GM23338 (cell line): ENCODE results near the gene NPHS2.

Experiments used
- CREB1 ChIP-seq: fragments of 250-450 bp; sonication (Bioruptor Pico); IDR thresholded peaks from 2 replicates; pipeline ENCODE4 v1.5.0; 2020; ENCODE audit warnings: low read depth, mild to moderate bottlenecking, moderate library complexity
- EZH2 ChIP-seq: fragments of 200-600 bp; sonication (generic); IDR thresholded peaks from one replicate; pipeline ENCODE4 v1.8.0; 2017; ENCODE audit warnings: antibody characterized with exemption, mild to moderate bottlenecking, low read depth; ENCODE audit not compliant: unreplicated experiment
- EZH2phosphoT487 ChIP-seq: fragments of 200-600 bp; sonication (generic); IDR thresholded peaks from one replicate; pipeline ENCODE4 v1.8.1; 2018; ENCODE audit warnings: antibody characterized with exemption; ENCODE audit not compliant: unreplicated experiment
- NANOG ChIP-seq: IDR thresholded peaks from 2 replicates; pipeline ENCODE4 v1.6.1; 2016; ENCODE audit warnings: antibody characterized with exemption, borderline replicate concordance
- POLR2AphosphoS5 ChIP-seq: IDR thresholded peaks from 2 replicates; pipeline ENCODE4 v1.6.1; 2016; ENCODE audit warnings: antibody characterized with exemption, low read depth
- TF ChIP-seq, protein P1 (sequence below), 2 experiments: fragments of 200-600 bp in 1 of 2; sonication (generic) in 1 of 2; conservative IDR thresholded peaks; 2 replicates each; pipeline versions ENCODE4 v1.5.1 to v1.6.1; 2016 to 2017; ENCODE audit warnings: antibody characterized with exemption in 2 of 2, low read depth in 2 of 2, mild to moderate bottlenecking in 2 of 2, moderate library complexity in 1 of 2
- TF ChIP-seq, protein P2 (sequence below): IDR thresholded peaks from one replicate; pipeline ENCODE4 v1.6.1; 2018; ENCODE audit warnings: antibody characterized with exemption; ENCODE audit not compliant: unreplicated experiment
- TF ChIP-seq, protein P3 (sequence below): IDR thresholded peaks from 2 replicates; pipeline ENCODE4 v1.6.1; 2016; ENCODE audit warnings: antibody characterized with exemption

DNA sequence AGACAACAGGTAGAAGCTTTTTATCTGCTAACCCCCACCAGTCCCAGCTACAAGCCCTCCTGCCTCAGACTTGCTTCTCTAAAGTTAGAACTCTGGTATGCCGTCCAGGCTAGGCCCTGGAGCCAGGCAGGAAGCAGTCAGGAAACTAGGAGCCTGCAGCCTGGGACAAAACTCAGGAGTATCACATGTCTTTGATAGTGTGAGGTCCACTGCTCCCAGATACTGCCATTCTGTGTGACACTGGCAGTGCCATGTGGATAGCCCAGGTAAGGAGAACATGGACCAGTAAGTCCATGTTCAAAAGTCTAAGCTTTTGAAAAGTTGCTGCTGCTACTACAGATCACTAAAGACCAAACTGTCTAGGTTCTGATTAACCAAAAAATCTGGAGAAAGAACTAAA, 45.4 kb downstream of the NPHS2 start:
- TF ChIP-seq, protein P1, sequence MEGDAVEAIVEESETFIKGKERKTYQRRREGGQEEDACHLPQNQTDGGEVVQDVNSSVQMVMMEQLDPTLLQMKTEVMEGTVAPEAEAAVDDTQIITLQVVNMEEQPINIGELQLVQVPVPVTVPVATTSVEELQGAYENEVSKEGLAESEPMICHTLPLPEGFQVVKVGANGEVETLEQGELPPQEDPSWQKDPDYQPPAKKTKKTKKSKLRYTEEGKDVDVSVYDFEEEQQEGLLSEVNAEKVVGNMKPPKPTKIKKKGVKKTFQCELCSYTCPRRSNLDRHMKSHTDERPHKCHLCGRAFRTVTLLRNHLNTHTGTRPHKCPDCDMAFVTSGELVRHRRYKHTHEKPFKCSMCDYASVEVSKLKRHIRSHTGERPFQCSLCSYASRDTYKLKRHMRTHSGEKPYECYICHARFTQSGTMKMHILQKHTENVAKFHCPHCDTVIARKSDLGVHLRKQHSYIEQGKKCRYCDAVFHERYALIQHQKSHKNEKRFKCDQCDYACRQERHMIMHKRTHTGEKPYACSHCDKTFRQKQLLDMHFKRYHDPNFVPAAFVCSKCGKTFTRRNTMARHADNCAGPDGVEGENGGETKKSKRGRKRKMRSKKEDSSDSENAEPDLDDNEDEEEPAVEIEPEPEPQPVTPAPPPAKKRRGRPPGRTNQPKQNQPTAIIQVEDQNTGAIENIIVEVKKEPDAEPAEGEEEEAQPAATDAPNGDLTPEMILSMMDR (conservative IDR thresholded peaks at IDR 0.05; ENCODE audit: low read depth in 2 of 2), result no peak
- TF ChIP-seq POLR2AphosphoS5 (no peak), EZH2 (no peak), CREB1 (CRISPR knock-in tag) (no peak), NANOG (no peak), EZH2phosphoT487 (no peak)
- TF ChIP-seq, protein P2, sequence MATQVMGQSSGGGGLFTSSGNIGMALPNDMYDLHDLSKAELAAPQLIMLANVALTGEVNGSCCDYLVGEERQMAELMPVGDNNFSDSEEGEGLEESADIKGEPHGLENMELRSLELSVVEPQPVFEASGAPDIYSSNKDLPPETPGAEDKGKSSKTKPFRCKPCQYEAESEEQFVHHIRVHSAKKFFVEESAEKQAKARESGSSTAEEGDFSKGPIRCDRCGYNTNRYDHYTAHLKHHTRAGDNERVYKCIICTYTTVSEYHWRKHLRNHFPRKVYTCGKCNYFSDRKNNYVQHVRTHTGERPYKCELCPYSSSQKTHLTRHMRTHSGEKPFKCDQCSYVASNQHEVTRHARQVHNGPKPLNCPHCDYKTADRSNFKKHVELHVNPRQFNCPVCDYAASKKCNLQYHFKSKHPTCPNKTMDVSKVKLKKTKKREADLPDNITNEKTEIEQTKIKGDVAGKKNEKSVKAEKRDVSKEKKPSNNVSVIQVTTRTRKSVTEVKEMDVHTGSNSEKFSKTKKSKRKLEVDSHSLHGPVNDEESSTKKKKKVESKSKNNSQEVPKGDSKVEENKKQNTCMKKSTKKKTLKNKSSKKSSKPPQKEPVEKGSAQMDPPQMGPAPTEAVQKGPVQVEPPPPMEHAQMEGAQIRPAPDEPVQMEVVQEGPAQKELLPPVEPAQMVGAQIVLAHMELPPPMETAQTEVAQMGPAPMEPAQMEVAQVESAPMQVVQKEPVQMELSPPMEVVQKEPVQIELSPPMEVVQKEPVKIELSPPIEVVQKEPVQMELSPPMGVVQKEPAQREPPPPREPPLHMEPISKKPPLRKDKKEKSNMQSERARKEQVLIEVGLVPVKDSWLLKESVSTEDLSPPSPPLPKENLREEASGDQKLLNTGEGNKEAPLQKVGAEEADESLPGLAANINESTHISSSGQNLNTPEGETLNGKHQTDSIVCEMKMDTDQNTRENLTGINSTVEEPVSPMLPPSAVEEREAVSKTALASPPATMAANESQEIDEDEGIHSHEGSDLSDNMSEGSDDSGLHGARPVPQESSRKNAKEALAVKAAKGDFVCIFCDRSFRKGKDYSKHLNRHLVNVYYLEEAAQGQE, result no peak
- TF ChIP-seq, protein P3, sequence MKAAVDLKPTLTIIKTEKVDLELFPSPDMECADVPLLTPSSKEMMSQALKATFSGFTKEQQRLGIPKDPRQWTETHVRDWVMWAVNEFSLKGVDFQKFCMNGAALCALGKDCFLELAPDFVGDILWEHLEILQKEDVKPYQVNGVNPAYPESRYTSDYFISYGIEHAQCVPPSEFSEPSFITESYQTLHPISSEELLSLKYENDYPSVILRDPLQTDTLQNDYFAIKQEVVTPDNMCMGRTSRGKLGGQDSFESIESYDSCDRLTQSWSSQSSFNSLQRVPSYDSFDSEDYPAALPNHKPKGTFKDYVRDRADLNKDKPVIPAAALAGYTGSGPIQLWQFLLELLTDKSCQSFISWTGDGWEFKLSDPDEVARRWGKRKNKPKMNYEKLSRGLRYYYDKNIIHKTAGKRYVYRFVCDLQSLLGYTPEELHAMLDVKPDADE, result no peak
